NCI-H2171 treated with DMSO at 0.1 percent for 48 hours (cell line): ENCODE results near the gene AK3.
A peak's percentile ranks its signal among the peaks of the same experiment; 100 is the strongest.

Experiments used
- DNase-seq: peaks from one replicate; lab custom pipeline; 2025; lab: John Stamatoyannopoulos, UW

The AK3 gene

DNA sequence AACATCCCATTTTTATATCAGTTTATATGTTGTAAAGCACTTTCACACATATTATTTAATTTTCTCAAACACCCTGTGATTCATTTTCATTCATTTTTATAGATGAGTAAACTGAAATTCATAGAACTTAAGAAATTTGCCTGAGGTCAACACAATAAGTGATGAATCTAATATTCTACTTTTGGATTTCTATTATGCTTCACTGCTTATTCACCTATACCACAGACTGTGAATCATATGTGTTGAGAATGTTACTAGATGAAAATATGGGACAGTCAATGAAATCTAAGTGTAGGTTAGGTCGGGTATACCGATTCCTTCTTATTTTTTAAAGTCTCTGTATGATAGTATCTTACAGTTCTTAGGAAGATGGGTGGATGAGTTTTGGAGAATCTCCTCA lies 36.9 kb downstream of the AK3 start:
- DNase-seq: no peak

DNA sequence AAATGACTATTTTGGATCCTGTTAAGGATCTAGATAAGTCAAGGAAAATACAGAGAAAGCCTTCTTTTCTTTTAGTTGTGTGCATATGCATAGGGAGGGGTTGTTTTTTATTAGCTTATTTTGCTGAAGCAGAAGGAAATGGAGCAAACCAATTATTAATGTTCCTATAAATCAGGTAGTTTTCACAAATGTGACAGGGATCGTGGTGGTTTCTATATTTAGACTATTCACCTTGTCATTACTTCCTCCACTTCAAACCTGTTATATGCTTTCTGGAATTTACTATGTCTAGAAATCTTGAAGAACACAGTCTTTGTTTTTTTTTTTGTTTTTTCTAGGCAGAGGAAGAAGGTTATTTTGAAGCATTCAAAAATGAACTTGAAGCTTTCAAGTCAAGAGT lies 39.5 kb downstream of the AK3 start:
- no peak for DNase-seq

DNA sequence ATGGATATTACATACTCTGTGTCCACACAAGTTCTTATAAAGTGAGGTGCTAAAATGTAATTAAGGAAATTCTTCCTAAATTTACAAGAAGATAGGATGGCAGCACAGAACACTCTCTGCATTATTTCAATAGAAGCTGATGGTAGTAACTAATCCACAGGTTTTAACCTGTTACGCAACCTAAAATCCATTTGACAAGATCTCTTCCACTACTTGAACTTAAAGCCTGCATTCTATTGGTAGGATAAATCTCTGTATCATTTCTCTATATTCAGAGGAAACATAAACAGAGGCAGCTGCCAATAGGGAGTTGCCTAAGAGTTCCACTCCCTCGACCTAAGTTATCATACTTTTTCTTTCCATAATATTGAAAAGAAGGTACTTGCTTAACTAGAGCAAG lies 40.1 kb downstream of the AK3 start:
- no peak for DNase-seq

DNA sequence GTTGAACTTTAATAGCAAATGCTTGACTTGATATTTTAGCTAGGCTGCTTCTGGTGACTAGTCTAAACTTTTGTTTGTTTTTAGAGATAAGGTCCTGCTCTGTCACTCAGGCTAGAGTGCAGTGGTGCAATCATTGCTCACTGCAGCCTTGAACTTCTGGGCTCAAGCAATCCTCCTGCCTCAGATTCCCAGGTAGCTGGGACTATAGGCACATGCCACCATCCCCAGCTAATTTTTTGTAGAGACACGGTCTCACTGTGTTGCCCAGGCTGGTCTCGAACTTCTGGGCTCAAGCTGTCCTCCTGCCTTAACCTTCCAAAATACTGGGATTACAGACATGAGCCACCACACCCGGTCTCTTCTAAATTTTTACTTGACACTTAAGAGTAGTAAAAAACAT lies 40.9 kb downstream of the AK3 start:
- DNase-seq: no peak

DNA sequence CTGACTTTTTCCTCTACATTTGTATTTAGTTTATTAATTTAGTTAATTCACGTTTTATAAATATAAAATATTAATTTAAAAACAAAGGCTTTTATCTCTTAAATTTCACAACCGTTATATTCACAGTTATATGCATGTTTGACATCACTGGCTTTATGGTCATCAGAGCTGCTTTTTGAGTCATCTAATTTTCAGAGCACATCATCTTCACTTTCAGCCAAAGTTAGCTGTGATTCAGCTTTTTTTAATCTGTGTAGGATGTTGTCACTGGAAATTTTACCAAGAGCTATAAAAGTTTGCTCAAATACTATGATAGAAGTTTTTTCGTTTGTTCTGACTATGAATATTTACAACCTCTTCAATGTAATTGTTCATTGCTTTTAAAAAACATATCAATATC lies 49.2 kb downstream of the AK3 start:
- DNase-seq: no peak

DNA sequence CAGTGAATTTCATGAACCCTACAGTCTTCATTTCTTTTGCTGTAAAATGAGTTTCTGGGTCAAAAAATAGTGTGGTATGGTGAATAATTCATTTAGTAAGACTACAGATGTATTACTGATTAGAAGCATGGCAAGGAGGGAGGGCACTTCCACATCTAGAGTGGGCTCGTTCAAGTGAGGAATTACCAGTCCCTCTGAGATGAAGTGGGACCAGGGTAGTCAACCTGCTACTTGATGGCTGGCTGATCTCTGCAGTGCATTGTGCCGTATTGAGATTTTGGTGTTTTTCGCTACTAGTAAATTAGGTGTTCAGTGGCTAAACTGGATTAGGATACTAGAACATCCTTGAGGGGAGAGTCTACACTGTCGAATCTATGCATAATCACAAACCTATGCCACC lies 50.9 kb downstream of the AK3 start:
- DNase-seq: no peak

DNA sequence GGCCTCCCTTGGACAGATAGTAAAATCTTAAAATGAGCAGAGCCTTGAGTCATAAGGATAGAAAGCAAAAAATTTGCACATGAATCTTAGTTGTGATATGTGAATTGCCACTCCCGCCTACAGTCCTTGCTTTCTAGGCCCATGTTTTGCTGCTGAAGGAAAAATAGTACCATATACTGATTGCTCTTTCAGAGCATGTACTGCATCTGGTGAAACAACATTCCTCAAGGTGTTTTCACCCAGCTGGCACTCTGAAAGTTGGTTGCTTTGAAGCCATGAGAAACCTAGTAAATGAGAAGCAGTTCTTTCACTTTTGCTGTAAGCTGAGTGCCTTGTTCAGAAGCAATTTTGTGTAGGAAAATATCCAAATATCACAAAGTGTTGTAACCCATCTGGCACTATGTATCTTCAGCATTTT lies 51.3 kb downstream of the AK3 start:
- DNase-seq: no peak

DNA sequence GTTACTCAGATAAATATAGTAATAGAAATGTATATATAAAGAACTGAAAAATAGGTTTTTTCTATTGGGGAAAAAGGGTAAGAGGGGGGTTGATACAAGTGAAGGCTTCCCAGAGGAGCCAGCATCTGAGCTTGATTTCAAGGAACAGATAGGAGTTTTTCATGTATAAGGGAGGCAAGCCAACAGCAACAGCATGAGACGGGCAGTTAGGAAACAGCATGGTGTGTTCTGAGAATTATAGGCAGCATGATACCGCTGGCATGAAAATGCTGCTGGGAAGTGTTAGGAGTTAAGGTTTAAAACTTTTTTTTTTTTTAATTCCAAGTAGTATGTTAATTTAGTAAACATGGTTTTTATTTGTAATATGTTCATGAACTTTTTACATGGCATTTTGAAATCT lies 52.0 kb downstream of the AK3 start:
- no peak for DNase-seq

DNA sequence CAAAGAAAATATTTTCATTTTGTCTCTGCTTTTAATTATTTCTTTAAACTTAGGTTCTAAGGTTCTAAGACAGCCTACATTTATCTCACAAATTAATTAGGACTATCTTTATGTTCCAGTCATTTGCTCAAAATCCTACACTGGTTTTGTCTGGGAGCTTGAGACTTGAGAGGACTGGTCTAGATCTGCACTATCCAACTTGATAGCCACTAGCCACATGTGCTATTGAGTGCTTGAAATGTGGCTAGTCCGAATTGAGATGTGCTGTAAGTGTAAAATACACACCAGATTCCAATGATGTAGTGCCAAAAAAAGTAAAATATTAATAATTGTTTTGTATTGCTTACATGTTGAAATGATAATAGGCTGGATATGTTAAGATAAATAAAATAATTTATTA lies 54.4 kb downstream of the AK3 start:
- DNase-seq: no peak

DNA sequence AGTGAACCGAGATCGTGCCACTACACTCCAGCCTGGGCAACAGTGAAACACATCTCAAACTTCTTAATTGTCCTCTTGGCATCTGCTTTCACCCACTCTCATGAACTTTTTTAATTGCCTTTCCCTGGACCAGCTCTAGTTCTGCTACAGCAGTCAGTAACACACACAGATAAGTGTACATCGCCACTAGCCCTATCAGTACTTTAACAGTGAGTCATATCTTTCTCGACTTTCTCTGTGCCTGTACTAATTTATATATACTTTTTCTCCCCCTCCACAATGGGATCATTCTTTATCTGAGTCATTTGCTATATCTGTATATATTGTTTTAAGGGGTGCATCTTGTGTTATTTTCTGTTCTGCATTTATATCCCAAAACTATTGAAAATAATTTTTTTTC lies 54.9 kb downstream of the AK3 start:
- DNase-seq: no peak

DNA sequence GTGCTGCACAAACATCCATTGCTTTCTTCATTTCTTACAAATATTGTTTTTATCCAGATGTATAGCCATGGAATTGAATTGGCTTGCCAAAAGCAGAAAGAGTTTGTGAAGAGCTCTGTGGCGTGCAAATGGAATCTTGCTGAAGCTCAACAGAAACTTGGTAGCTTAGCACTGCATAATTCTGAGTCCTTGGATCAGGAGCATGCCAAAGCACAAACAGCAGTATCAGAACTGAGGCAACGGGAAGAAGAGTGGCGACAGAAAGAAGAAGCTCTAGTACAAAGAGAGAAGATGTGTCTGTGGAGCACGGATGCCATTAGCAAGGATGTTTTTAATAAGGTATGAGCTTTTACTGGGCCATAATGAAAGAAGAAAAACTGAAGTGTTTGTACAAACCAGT lies 56.2 kb downstream of the AK3 start:
- DNase-seq: no peak

DNA sequence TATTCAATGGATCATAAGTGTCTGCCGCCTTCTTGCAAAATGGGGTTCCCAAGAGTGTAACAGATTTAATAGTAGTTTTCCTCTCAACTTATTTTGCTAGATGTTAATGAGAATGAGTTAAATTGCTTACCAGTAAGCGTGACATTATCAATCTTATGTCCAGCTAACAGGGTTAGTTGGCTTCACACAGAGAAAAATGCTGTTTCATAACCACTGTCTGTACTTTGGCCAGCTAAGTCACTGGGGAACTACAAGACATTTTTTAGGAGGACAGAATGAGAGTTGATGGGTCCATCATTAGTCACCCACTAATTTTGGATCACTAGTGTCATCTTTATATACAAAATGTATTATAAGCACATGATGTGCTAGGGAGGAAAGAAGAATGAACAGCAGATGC lies 60.3 kb downstream of the AK3 start:
- peak; percentile 31 for DNase-seq

DNA sequence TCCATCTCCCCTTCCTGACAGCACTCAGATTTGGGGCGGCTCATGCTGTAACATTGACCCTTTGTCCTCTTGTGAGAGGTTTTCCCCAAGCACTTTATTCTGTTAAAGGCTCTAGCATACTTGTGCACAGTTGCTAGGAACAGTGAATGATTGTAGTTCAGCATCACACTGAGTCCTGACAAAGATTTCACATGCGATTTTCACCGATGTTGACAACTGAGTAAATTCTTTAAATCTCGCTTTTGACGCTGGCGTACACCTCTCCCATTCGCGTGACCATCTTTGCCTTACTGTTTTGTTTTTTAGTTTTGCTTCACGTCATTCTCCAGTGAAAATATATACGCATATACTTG lies 60.9 kb downstream of the AK3 start:
- no peak for DNase-seq

DNA sequence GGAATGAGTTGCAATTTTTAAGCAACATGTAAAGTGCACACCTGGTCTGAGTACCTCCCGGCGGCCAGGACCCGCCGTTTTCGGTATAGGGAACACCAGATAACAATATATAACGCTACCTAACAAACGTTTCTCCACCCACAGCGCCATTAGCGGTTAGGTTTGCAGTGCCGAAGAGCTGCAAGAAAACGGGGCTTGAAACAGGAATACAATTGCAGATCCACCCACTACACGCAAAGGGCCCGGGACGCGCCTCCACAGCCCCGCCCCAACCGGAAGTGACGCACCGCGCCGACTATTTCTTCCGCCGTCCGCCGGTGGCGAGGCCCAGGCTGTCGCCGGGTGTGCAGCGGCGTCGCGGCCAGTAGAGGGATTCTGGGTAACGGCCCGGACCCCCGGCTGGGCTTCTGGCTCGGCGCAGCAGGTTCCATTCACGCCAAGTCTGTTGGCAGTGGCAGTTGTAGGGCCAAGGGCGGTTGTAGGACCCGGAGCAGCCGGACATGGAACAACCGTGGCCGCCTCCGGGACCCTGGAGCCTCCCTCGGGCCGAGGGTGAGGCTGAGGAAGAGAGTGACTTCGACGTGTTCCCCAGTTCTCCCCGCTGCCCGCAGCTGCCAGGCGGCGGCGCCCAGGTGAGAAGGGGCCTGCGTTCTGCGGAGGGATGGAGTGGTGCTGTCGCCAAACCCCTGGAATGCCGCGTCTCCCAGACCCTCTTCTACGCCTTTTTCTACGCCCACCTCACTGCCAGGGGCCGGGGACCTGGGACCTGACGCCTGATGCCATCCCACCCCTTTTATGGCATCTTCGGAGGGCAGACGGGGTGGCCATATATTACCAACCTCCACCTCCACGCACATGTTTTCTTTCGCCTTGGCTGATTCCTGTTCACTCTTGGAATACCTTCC lies 61.5 kb downstream of the AK3 start, which contains the start of gene CDC37L1:
Gene CDC37L1, plus strand, starts transcription at position 302 of the 905 bp plus-strand sequence. Its CDS starts 199 bp downstream, at position 501.
- peak; percentile 99 for DNase-seq

DNA sequence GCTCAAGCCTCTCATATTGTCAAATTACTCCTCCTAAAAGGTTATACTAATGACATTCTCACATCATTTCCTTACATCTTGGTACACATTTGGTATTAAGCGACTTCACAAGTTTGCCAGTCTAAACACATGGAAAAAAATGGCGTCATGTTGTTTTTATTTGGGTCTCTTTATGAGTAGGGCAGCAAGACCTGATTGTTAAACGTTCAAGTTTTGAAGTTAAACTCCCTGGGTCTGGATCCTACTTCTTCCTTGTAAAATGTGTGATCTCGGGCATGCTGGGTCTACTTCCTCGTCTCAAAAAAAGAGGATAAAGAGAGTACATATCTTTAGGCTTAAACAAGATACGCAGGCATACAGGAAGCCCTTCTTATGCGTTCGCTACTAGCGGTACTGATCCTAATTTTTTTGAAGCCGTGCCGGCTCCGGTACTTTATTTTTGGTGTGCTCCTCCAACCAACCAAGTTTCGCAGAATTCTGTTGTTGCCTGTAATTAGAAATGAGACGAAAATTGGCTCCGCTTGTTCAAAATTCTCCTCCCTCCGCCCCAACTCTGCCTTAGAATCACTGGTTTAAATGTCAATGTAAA lies 62.2 kb downstream of the AK3 start:
- DNase-seq: peak; percentile 84

DNA sequence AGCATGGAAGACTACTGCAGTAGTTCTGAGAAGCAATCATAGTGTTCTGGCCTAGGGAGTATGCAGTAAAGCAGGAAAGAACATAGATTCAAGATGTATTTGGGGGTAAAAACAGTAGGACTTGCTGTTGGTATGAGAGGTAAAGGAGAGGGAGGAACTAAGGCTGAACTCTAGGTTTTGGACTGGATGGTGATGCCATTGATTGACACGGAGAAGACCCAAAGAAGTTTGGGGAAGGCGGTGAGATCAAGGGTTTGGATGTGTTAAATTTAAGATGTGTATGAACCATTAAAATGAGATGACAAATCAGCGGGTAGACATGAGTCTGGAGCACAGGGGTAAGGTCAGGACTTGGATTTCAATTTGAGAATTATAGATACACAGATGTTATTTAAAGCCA lies 63.6 kb downstream of the AK3 start:
- no peak for DNase-seq

DNA sequence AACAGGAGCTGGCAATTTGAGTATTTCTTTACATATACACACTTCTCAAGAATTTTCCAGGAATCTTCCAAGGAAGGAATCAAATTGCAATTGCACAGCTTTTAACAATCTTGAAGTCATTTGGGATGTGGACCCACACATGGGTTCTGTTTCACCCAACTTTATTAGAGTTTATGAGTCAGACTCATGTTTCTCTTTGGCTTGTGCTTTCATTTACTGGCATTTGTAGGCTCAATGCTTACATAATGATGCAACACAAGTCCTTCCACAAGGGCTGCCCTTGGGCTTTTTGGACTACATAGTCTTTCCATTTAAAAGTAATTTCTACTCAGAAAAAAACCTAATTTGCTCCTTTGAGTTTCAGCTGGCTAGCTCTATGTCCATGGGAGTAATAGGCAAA lies 66.2 kb downstream of the AK3 start:
- no peak for DNase-seq

DNA sequence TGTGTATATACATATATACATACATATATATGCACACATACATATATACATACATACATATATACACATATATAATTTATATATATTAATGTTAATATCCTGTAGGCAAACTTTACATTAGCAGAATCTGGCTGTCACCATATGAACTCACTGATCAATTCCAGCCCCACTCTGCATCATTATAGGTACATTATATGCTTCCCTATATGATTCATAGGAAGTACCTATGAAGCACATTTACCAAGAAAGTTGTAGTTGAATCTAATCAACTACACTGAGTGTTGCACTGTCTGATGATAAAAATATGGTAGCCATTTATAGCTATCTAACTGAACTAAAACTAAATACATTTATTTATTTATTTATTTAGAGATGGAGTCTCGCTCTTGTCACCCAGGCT lies 69.3 kb downstream of the AK3 start:
- DNase-seq: no peak

DNA sequence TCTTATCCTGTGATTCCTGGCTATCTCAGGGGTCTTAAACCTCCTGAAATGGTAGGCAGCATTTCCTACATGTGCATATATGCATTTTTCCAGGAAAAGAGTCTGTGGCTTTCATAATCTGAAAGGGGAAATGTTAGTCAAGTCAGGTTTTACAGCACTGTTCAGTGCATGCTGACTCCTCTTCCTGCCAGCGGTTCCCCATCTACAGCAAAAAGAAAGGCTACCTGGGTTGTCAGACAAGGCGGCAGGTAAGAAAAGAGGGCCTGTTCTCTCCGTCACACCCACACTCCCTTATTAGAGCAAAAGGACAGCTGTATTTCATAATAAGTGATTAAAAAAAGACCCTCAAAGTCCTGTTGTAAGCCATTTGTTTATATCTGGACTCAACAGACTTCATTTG lies 70.4 kb downstream of the AK3 start:
- no peak for DNase-seq

DNA sequence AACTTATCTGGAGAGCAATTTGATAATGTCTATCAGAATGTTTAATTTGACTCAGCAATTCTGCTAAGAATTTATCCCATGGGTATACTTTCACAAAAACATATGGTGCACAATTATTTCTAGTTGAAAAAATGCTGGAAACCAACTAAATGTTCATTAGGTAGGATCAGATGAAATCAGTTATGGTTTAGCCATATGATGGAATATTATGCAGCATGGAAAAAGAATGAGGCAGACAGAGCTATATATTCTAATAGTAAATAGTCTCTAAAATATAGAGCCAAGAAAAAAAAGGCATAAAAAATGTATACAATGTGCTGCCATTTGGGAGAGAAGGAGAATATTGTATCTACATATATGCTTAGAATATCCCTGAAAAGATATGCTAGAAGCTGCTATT lies 71.1 kb downstream of the AK3 start:
- DNase-seq: no peak

DNA sequence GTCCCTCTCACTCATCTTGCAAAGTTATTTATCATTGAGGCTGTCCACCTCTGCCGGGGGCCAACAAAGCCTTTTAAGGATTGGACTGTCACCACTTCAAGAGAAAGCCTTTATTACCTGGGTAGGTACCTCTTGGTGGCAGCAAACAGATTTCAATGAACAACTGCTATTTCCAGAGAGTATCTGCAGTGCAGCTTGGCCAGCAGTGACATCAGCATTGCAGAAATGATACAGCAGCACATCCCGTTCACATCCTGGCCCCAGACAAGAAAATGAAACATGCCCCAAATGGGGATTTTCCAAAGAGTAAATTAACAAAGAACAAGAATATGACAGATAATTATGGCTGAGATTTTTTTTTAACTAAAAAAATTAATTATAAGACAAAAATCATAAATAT lies 72.4 kb downstream of the AK3 start:
- DNase-seq: no peak

DNA sequence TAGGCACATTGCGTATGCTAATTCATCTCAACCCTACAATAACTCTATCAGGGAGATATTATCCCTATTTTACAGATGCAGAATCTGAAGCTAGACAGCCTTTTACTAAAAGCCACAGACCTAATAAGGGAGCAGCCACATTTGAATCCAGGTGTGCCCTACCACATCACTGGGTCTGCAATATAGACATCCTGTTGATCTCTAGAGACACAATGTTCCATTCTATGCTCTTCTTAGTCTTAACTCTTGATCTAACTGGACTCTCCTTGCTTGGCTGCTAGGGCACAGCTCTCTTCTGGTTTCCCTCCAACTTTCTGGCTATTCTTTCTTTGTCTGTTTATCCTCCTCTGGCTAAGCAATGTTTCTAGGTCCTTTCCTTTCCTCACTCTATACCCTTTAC lies 73.3 kb downstream of the AK3 start:
- DNase-seq: no peak

DNA sequence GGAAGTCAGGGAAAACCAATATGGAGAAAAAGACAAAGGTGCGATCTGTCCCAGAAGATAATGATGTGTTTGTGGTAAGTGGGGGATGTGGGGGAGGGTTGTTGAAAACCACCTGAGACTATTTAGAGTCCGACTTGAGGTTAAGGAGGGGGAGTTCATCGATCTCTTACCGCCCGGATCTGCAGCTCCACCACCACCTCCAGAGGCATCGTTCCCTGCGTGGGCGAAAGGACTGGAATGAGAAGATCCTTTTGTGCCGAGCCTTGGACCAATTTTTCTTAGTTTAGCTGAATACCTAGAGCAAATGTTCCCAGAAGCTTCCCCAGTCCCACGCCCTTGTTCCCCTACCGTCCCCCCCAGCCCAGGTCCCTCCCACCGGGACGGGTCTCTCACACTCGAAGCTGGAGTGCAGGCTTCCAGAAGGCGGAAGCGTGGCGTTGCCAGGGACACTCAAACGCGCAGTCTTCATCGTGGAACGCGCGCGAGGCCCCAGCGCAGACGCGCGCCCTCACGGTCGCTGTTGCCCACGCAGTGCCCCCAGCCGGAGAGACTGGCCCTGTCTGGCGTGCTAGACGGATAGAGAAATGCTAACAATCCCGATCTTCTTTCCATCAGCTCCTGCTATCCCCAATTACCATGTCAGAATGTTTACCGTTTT lies 74.8 kb downstream of the AK3 start, which contains the start of gene SPATA6L:
Gene SPATA6L, minus strand, starts transcription at position 439 of the 658 bp plus-strand sequence. Its CDS starts 230 bp downstream, at position 209.
- DNase-seq: peak; percentile 80
